BE2C (cell line): Measurements from ENCODE around the gene TXNL4B.

Experiments used
- DNase-seq: peaks from one replicate; pipeline ENCODE4 v3.0.0-alpha.2; 2020
- H3K27me3 ChIP-seq: fragments of 250-450 bp; sonication (Bioruptor Pico); 2 replicates; pipeline ENCODE4 v1.5.1; 2020; ENCODE audit warnings: mild to moderate bottlenecking
- H3K36me3 ChIP-seq: fragments of 250-450 bp; sonication (Bioruptor Pico); 2 replicates; pipeline ENCODE4 v1.5.1; 2020; ENCODE audit warnings: mild to moderate bottlenecking
- H3K4me1 ChIP-seq: fragments of 250-450 bp; sonication (Bioruptor Pico); 2 replicates; pipeline ENCODE4 v1.5.1; 2020
- H3K4me3 ChIP-seq: 2 replicates; pipeline ENCODE4 v1.5.1; 2011; ENCODE audit warnings: low read depth, low read length
- H3K9me3 ChIP-seq: fragments of 250-450 bp; sonication (Bioruptor Pico); 2 replicates; pipeline ENCODE4 v1.5.1; 2020
- CTCF ChIP-seq: IDR thresholded peaks from 2 replicates; pipeline ENCODE4 v1.5.1; 2012; ENCODE audit warnings: mild to moderate bottlenecking, low read depth, low read length

TXNL4B gene

GRCh38 chr16:72125635-72126428 lies 32.4 kb upstream of the TXNL4B start:
- Histone ChIP-seq H3K36me3 (no peaks in the 10 kb centered on the region; the same call in 1 of the 2 replicates), H3K27me3 (no peaks in the 10 kb centered on the region), H3K4me3 (no peak overlapping the region), H3K9me3 (no peaks in the 10 kb centered on the region), H3K4me1 (peaks cover 19% of the 10 kb centered on the region)
- no peak for DNase-seq
- no peak for TF ChIP-seq CTCF

- peaks cover 17% of the 10 kb centered on the region for H3K4me1 ChIP-seq
- no peak overlapping the region for H3K4me3 ChIP-seq
- no peaks in the 10 kb centered on the region; the same call in 1 of the 2 replicates for H3K36me3 ChIP-seq
- no peaks in the 10 kb centered on the region for H3K27me3 ChIP-seq
- peak; percentile 83 for DNase-seq
- TF ChIP-seq CTCF = peak; percentile 89
- H3K9me3 ChIP-seq = no peaks in the 10 kb centered on the region
Observed at GRCh38 chr16:72124761-72125634, 31.6 kb upstream of the TXNL4B start.

- no peak for DNase-seq
- H3K27me3 ChIP-seq = no peaks in the 10 kb centered on the region
- H3K9me3 ChIP-seq = no peaks in the 10 kb centered on the region
- no peak overlapping the region for H3K4me3 ChIP-seq
- H3K4me1 ChIP-seq = peaks cover 20% of the 10 kb centered on the region
- TF ChIP-seq CTCF = no peak
- H3K36me3 ChIP-seq = no peaks in the 10 kb centered on the region; the same call in 1 of the 2 replicates
Observed at GRCh38 chr16:72124148-72124547, 30.7 kb upstream of the TXNL4B start.

GRCh38 chr16:72123426-72123825 lies 30.0 kb upstream of the TXNL4B start:
- no peaks in the 10 kb centered on the region; the same call in 1 of the 2 replicates for H3K36me3 ChIP-seq
- no peaks in the 10 kb centered on the region for H3K27me3 ChIP-seq
- H3K9me3 ChIP-seq = no peaks in the 10 kb centered on the region
- no peak for TF ChIP-seq CTCF
- H3K4me3 ChIP-seq = no peak overlapping the region
- DNase-seq = no peak
- peaks cover 22% of the 10 kb centered on the region for H3K4me1 ChIP-seq

- Histone ChIP-seq H3K4me1 (peaks cover 26% of the 10 kb centered on the region), H3K36me3 (no peaks in the 10 kb centered on the region; the same call in 1 of the 2 replicates), H3K27me3 (no peaks in the 10 kb centered on the region), H3K9me3 (no peaks in the 10 kb centered on the region), H3K4me3 (no peak overlapping the region)
- TF ChIP-seq CTCF = no peak
- DNase-seq = no peak
Observed at GRCh38 chr16:72122916-72123315, 29.5 kb upstream of the TXNL4B start.
